Measurements from ENCODE around the gene ZDHHC19.

DNA sequence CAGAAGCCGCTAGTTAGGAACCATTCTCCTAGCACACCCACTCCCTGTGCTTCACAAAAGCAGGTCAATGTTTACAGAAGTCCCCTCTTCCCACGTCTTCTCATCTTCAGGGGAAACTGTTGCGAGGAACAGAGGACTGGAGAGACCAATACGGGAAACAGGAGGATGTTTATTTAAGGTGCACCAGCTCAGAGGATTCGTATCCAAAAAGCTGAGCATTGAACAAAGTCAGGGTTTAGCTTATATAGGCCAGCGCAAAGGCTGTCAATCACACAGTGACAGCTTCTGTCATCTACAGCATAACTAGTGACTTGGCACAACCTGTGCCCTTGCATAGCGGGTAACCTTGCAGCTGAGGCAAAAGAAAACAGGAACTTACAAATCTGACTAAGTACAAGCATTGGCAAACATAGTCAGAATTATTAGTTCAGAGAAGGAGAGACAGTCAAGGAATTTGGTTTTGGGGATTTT lies 61.3 kb downstream of the ZDHHC19 start:
- TF ChIP-seq, protein P1, sequence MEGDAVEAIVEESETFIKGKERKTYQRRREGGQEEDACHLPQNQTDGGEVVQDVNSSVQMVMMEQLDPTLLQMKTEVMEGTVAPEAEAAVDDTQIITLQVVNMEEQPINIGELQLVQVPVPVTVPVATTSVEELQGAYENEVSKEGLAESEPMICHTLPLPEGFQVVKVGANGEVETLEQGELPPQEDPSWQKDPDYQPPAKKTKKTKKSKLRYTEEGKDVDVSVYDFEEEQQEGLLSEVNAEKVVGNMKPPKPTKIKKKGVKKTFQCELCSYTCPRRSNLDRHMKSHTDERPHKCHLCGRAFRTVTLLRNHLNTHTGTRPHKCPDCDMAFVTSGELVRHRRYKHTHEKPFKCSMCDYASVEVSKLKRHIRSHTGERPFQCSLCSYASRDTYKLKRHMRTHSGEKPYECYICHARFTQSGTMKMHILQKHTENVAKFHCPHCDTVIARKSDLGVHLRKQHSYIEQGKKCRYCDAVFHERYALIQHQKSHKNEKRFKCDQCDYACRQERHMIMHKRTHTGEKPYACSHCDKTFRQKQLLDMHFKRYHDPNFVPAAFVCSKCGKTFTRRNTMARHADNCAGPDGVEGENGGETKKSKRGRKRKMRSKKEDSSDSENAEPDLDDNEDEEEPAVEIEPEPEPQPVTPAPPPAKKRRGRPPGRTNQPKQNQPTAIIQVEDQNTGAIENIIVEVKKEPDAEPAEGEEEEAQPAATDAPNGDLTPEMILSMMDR (IDR thresholded peaks at IDR 0.05; ENCODE audit: borderline replicate concordance, extremely low read depth, low read length, poor library complexity, severe bottlenecking), result no peak
- TF ChIP-seq EZH2 (IDR thresholded peaks at IDR 0.05; ENCODE audit: borderline replicate concordance, low read depth, low read length, severe bottlenecking), result no peak

Measured in DND-41 (cell line).